CD4-positive, alpha-beta memory T cell (primary cell): Measurements from ENCODE around the gene RPUSD3. TPM values are rescaled to one million over a fixed set of nuclear protein-coding genes. Genes with fewer than 3 reads are reported as not detected.

ENCODE experiments used
- CTCF ChIA-PET: fragments of 350-600 bp; sonication (Branson Sonifier 250); formaldehyde crosslinking; loops from one replicate; lab custom pipeline; 2021; ENCODE audit warnings: inconsistent platforms; ENCODE audit not compliant: partially characterized antibody; lab: Charles Lee
- POLR2A ChIA-PET: fragments of 350-600 bp; sonication (Branson Sonifier 250); formaldehyde crosslinking; loops from one replicate; lab custom pipeline; 2021; ENCODE audit not compliant: partially characterized antibody; lab: Charles Lee
- DNase-seq, 5 donors: peaks; one replicate each; pipeline versions ENCODE4 v3.0.0 to v3.0.0-alpha.2; 2020 to 2022; ENCODE audit warnings: mixed read lengths in 1 of 5
- H3K27ac ChIP-seq: one replicate; pipeline ENCODE4 v1.7.0; 2013; ENCODE audit warnings: low read depth, low read length
- H3K27me3 ChIP-seq: 2 replicates; pipeline ENCODE4 v1.7.0; 2013; ENCODE audit warnings: mild to moderate bottlenecking, low read length, moderate library complexity; ENCODE audit not compliant: insufficient read depth
- H3K36me3 ChIP-seq: 2 replicates; pipeline ENCODE4 v1.7.0; 2013; ENCODE audit warnings: mild to moderate bottlenecking, low read length, moderate library complexity; ENCODE audit not compliant: insufficient read depth
- H3K4me1 ChIP-seq: 2 replicates; pipeline ENCODE4 v1.7.0; 2013; ENCODE audit warnings: mild to moderate bottlenecking, low read length, moderate library complexity; ENCODE audit not compliant: insufficient read depth
- H3K4me3 ChIP-seq, 2 donors: one replicate each; pipeline ENCODE4 v1.7.0; 2013; ENCODE audit warnings: low read length in 2 of 2, mild to moderate bottlenecking in 1 of 2
- H3K9me3 ChIP-seq, 2 donors: one replicate each; pipeline ENCODE4 v1.7.0; 2013; ENCODE audit warnings: low read length in 2 of 2, control low read depth in 1 of 2; ENCODE audit not compliant: control insufficient read depth in 1 of 2
- H3K27ac Mint-ChIP-seq, 7 donors: one replicate each; pipeline ENCODE4 v1.8.0; 2020 to 2021; ENCODE audit warnings: mixed read lengths in 7 of 7, mild to moderate bottlenecking in 6 of 7, inconsistent platforms in 3 of 7, moderate library complexity in 3 of 7
- H3K27me3 Mint-ChIP-seq, 2 donors: one replicate each; pipeline ENCODE4 v1.8.0; 2020 to 2021; ENCODE audit warnings: mixed read lengths in 2 of 2
- H3K36me3 Mint-ChIP-seq, 2 donors: one replicate each; pipeline ENCODE4 v1.8.0; 2020 to 2021; ENCODE audit warnings: mixed read lengths in 2 of 2, inconsistent platforms in 1 of 2, mild to moderate bottlenecking in 1 of 2
- H3K4me1 Mint-ChIP-seq, 4 donors: one replicate each; pipeline ENCODE4 v1.8.0; 2020 to 2021; ENCODE audit warnings: mixed read lengths in 4 of 4, mild to moderate bottlenecking in 1 of 4
- H3K4me3 Mint-ChIP-seq, 8 donors: one replicate each; pipeline ENCODE4 v1.8.0; 2020 to 2021; ENCODE audit warnings: mixed read lengths in 8 of 8, mild to moderate bottlenecking in 7 of 8, moderate library complexity in 6 of 8, inconsistent platforms in 3 of 8
- H3K9me3 Mint-ChIP-seq, 8 donors: one replicate each; pipeline ENCODE4 v1.8.0; 2020 to 2021; ENCODE audit warnings: mixed read lengths in 8 of 8, mild to moderate bottlenecking in 5 of 8, inconsistent platforms in 3 of 8, moderate library complexity in 1 of 8
- intact Hi-C: fragments of 100-400 bp; cut with micrococcal nuclease; formaldehyde crosslinking; loops from one replicate; pipeline ENCODE4 v1.15.1; 2023
- polyA plus RNA-seq, 2 donors: library from polyadenylated mRNA; unstranded; fragments of 300-500 nt; fragmentation: Illumina TruSeq; gene quantifications; one replicate each; pipeline ENCODE4 v1.2.3, GENCODE V29; 2021
- total RNA-seq, 2 experiments: library from RNA; stranded (reverse); gene quantifications; one replicate each; pipeline ENCODE4 v1.2.3, GENCODE V29; 2021

Gene RPUSD3
- total and polyA plus RNA-seq, 4 experiments from 2014 or later: 55.2 to 68.4 (median 65.4) TPM

DNA sequence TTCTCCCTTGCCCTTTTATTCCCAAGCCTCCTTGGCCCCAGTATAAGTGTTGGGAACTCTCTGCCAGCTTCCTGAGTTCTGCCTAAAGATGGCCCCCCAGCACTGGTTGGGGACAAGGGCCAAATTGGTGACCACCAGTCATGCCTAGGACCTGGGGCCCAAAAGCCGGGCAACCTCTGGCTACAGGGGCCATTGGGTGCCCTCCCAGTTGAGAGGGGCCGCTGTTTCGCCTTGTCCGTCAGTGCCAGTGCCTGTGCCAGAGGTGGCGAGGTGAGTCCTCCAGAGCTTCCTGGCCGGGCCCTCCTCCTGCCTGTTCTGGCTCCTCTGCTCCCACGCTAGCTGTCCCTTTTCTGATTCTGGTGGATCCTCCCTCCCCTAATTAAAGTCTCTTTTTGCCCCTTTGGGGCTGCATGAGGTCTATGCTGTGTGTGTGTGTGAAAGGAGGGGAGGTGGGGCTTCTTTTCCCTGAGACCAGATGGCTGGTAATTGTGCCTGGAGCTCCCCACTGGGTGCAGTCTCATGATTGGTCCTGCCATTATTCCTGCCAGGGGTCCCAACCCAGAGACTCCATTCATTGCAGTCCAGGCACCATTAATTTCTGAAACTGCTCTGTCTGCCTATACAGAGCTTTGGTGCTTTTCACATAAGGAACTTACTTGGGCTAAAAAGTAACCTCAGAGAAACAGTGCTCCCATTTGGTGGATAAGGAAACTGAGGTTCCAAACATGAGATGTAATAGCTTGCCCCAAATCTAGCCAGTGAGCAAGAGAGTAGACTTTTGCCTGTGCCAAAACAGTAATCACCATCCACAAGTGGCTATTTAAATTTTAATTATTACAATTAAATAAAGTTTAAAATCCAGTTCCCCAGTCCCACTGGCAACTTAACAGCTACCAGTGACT lies 36.9 kb downstream of the RPUSD3 start:
- H3K36me3 ChIP-seq: peaks cover 31% of the 10 kb centered on the region
- no peak for DNase-seq
- ChIA-PET POLR2A (interaction anchor here (0.6 to 4.5 kb wide), 8 partner anchors 11 to 126 kb away, joined by 3 to 60 read pairs (median 4); partner anchors contain the start of genes ARPC4, CRELD1, IL17RE and TADA3), CTCF (interaction anchor here (1.8 to 3.2 kb wide), 3 partner anchors 11 to 25 kb away, joined by 5 to 15 read pairs (median 5); partner anchors contain the start of genes ARPC4 and TADA3)
- H3K36me3 Mint-ChIP-seq: peaks cover 28 to 58% of the 10 kb centered on the region in 2 donors
- H3K27ac ChIP-seq: no peak overlapping the region
- no peaks in the 10 kb centered on the region for H3K9me3 ChIP-seq
- H3K9me3 Mint-ChIP-seq: no peaks in the 10 kb centered on the region
- peaks cover 27% of the 10 kb centered on the region for H3K4me1 ChIP-seq
- no peaks in the 10 kb centered on the region for H3K27me3 Mint-ChIP-seq
- no peaks in the 10 kb centered on the region for H3K27me3 ChIP-seq
- H3K27ac Mint-ChIP-seq: peak overlapping the region in 5 of 7 donors; percentile 24 to 98 (median 87)
- H3K4me3 ChIP-seq: no peak overlapping the region
- H3K4me1 Mint-ChIP-seq: peaks cover 37 to 53% (median 41%) of the 10 kb centered on the region in 4 donors
- intact Hi-C loops: no loop called here
- H3K4me3 Mint-ChIP-seq: peak overlapping the region in 1 of 8 donors; percentile 21

DNA sequence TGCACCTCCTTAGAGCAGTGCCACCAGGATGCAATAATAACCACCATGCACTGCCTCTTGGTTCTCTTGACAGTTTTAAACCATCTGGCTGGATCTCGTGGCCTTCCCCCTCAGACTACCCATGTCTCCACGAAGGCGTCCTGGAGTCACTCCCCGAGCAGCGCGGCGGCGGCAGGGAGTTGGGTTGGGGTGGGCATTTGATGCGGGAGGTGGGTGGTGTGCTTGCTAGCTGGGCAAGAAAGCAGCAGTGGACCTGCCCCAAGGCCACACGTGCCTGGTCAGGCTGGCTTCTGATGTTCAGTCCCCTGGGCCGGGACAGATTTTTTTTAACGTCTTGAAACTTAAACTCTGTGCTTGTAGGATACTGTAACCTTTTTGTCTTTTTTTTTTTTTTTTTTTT lies 37.7 kb downstream of the RPUSD3 start:
- H3K4me1 ChIP-seq: peaks cover 27% of the 10 kb centered on the region
- no peaks in the 10 kb centered on the region for H3K9me3 ChIP-seq
- Mint-ChIP-seq H3K4me3 (no peak overlapping the region), H3K9me3 (no peaks in the 10 kb centered on the region), H3K27ac (peak overlapping the region in 3 of 7 donors; percentile 31 to 87 (median 42)), H3K27me3 (no peaks in the 10 kb centered on the region), H3K4me1 (peaks cover 32 to 45% (median 37%) of the 10 kb centered on the region in 4 donors), H3K36me3 (peaks cover 32 to 61% of the 10 kb centered on the region in 2 donors)
- DNase-seq: no peak
- no peaks in the 10 kb centered on the region for H3K27me3 ChIP-seq
- peaks cover 38% of the 10 kb centered on the region for H3K36me3 ChIP-seq
- ChIA-PET POLR2A (interaction anchor here (1.6 to 4.5 kb wide), 3 partner anchors 10 to 73 kb away, joined by 3 to 38 read pairs (median 29); partner anchors contain the start of genes ARPC4 and TADA3), CTCF (interaction anchor here (1.5 kb wide), 1 partner anchor 20 kb away, joined by 5 read pairs; no protein-coding TSS in a partner anchor)
- H3K27ac ChIP-seq: no peak overlapping the region
- no peak overlapping the region for H3K4me3 ChIP-seq
- intact Hi-C loops: no loop called here

DNA sequence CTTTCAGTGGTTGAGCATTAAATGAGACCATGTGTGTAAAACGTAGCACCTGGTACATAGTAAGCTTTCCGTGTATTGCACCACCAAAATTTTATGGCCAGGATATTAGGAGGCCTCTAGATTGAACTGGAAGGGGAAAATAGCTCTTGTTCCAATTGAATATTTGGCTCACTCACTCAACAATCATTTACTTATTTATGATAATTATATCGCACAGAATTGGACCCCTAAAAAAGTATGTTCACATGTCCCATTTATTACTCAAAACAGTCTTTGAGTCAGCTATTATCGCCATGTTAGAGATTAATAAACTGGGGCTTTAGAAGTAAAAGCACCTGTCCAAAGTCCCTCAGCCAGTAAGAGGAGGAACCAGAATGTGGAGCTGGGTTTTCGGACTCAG lies 38.8 kb downstream of the RPUSD3 start:
- H3K4me3 Mint-ChIP-seq: peak overlapping the region in 1 of 8 donors; percentile 15
- POLR2A ChIA-PET: interaction anchor here (0.7 to 4.5 kb wide), 4 partner anchors 10 to 72 kb away, joined by 3 to 38 read pairs (median 3); partner anchors contain the start of genes ARPC4 and TADA3
- peak overlapping the region in 1 of 7 donors; percentile 70 for H3K27ac Mint-ChIP-seq

DNA sequence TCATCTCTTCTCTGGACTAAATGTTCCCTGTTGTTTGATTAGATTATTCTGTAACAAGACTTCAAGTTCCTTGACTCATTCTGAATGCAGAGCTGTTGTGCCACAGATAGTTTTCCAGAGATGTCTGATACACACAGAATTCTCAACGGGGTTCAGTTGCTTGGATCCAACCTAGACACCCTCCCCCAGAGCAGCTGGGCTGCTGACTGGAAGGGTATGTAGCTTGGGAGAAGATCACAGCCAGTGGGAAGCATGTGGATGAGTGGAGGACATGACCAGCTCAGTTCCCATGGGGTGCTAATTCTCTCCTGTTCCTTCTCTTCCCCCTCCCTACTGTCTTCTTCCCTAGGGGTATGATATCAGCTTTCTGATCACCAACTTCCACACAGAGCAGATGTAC lies 40.3 kb downstream of the RPUSD3 start:
- POLR2A ChIA-PET: interaction anchor here (0.7 to 4.5 kb wide), 3 partner anchors 11 to 88 kb away, joined by 3 to 38 read pairs (median 4); partner anchors contain the start of genes ARPC4 and TADA3

More for the DNA sequence above, 38.8 kb downstream of the RPUSD3 start:
- peaks cover 48% of the 10 kb centered on the region for H3K36me3 ChIP-seq
- no peak overlapping the region for H3K27ac ChIP-seq
- no peak overlapping the region for H3K4me3 ChIP-seq
- Mint-ChIP-seq H3K4me1 (peaks cover 26 to 36% (median 29%) of the 10 kb centered on the region in 4 donors), H3K36me3 (peaks cover 38 to 70% of the 10 kb centered on the region in 2 donors), H3K27me3 (no peaks in the 10 kb centered on the region), H3K9me3 (no peaks in the 10 kb centered on the region)
- CTCF ChIA-PET: interaction anchor here (0.8 to 2.0 kb wide), 7 partner anchors 9 to 431 kb away, joined by 3 to 6 read pairs (median 5); partner anchors contain the start of genes ARPC4 and TADA3
- intact Hi-C loops: no loop called here
- H3K4me1 ChIP-seq: peaks cover 21% of the 10 kb centered on the region
- no peaks in the 10 kb centered on the region for H3K27me3 ChIP-seq
- H3K9me3 ChIP-seq: no peaks in the 10 kb centered on the region
- no peak for DNase-seq

GRCh38 chr3:9800529-9800928 lies 43.3 kb downstream of the RPUSD3 start:
- Mint-ChIP-seq H3K27ac (peak overlapping the region in 2 of 7 donors; percentile 16 to 21), H3K4me1 (peaks cover 14 to 28% (median 19%) of the 10 kb centered on the region in 4 donors), H3K4me3 (no peak overlapping the region), H3K9me3 (no peaks in the 10 kb centered on the region), H3K27me3 (no peaks in the 10 kb centered on the region), H3K36me3 (peaks cover 55 to 75% of the 10 kb centered on the region in 2 donors)
- Histone ChIP-seq H3K27me3 (no peaks in the 10 kb centered on the region), H3K36me3 (peaks cover 71% of the 10 kb centered on the region), H3K9me3 (no peaks in the 10 kb centered on the region), H3K4me1 (peaks cover 17% of the 10 kb centered on the region), H3K4me3 (no peak overlapping the region), H3K27ac (no peak overlapping the region)
- intact Hi-C loops: no loop called here
- no peak for DNase-seq
- ChIA-PET POLR2A (interaction anchor here (1.1 to 1.5 kb wide), 3 partner anchors 8 to 133 kb away, joined by 3 to 6 read pairs (median 4); partner anchors contain the start of genes ARPC4, CRELD1 and TADA3), CTCF (no interaction called here)

More for the DNA sequence above, 40.3 kb downstream of the RPUSD3 start:
- Mint-ChIP-seq H3K4me3 (no peak overlapping the region), H3K4me1 (peaks cover 15 to 24% (median 19%) of the 10 kb centered on the region in 4 donors), H3K27me3 (no peaks in the 10 kb centered on the region), H3K36me3 (peaks cover 45 to 76% of the 10 kb centered on the region in 2 donors), H3K27ac (peak overlapping the region in 4 of 7 donors; percentile 17 to 52 (median 44)), H3K9me3 (no peaks in the 10 kb centered on the region)
- CTCF ChIA-PET: interaction anchor here (1.7 to 2.0 kb wide), 2 partner anchors 8 to 11 kb away, joined by 5 to 6 read pairs; partner anchors contain the start of genes ARPC4 and TADA3
- no peak overlapping the region for H3K27ac ChIP-seq
- H3K4me3 ChIP-seq: no peak overlapping the region
- intact Hi-C loops: no loop called here
- no peaks in the 10 kb centered on the region for H3K9me3 ChIP-seq
- H3K36me3 ChIP-seq: peaks cover 60% of the 10 kb centered on the region
- no peak for DNase-seq
- H3K27me3 ChIP-seq: no peaks in the 10 kb centered on the region
- H3K4me1 ChIP-seq: peaks cover 10% of the 10 kb centered on the region

DNA sequence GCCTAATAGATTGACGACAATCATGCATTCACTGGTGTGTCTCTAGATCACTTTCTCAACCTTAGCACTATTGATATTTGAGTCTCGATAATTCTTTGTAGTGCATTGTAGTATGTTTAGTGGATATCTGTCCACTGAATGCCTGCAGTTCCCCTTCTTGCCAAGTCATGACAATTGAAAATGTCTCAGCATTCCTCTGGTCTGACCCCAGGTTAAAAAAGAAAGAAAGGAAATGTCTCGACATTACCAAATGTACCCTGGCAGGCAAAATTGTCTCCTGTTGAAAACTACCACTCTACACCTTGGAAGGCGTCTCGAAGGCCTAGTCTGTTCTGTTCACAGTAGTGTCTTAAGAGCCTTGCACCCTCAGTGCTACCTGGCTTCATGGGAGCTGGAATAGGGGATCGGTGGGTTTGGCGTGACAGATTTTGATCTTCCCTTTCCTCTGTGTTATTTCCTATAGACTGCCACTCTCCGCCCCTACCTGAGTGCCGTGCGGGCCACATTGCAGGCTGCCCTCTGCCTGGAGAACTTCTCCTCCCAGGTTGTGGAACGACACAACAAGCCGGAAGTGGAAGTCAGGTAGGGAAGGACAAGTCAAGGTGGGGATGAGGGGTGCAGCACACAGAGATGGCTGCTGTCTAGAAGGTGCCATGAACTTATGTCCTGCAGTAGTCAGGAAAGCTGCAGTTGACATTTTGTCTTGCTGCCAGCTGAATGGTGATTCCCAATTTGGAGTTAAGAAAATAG lies 46.4 kb downstream of the RPUSD3 start:
- POLR2A ChIA-PET: interaction anchor here (3.1 kb wide), 1 partner anchor 11 kb away, joined by 29 read pairs; the partner anchor contains the start of gene TTLL3
- H3K4me3 ChIP-seq: no peak overlapping the region
- Mint-ChIP-seq H3K4me3 (peak overlapping the region in 1 of 8 donors; percentile 15), H3K27me3 (no peaks in the 10 kb centered on the region), H3K27ac (peak overlapping the region in 3 of 7 donors; percentile 15 to 37 (median 24)), H3K9me3 (no peaks in the 10 kb centered on the region), H3K36me3 (peaks cover 40 to 72% of the 10 kb centered on the region in 2 donors), H3K4me1 (peaks cover 24 to 53% (median 37%) of the 10 kb centered on the region in 4 donors)
- no peak overlapping the region for H3K27ac ChIP-seq
- no peaks in the 10 kb centered on the region for H3K9me3 ChIP-seq
- intact Hi-C loops: no loop called here
- CTCF ChIA-PET: no interaction called here
- no peak for DNase-seq
- peaks cover 43% of the 10 kb centered on the region for H3K36me3 ChIP-seq
- no peaks in the 10 kb centered on the region for H3K27me3 ChIP-seq
- peaks cover 39% of the 10 kb centered on the region for H3K4me1 ChIP-seq
